Neural cell (in vitro differentiated cells): ENCODE results near the gene KCNT1. TPM values are rescaled to one million over a fixed set of nuclear protein-coding genes. Genes with fewer than 3 reads are reported as not detected.

Experiments
- H2AFZ ChIP-seq: fragments of 200-600, 300-800 bp; sonication (generic), shearing (Covaris generic); 2 replicates; pipeline ENCODE4 v1.6.0; 2014; ENCODE audit warnings: low read depth, mild to moderate bottlenecking, antibody characterized with exemption, low read length, moderate library complexity
- H3F3A ChIP-seq: fragments of 200-600 bp; shearing (Covaris generic); 2 replicates; pipeline ENCODE4 v1.6.1; 2016; ENCODE audit warnings: mild to moderate bottlenecking, moderate library complexity, mixed read lengths, antibody characterized with exemption, low read length; ENCODE audit not compliant: insufficient read depth, poor library complexity, severe bottlenecking
- H3K27ac ChIP-seq: fragments of 200-600, 300-800 bp; sonication (generic), shearing (Covaris generic); 2 replicates; pipeline ENCODE4 v1.5.1; 2014; ENCODE audit warnings: mild to moderate bottlenecking, low read length, moderate library complexity
- H3K27me3 ChIP-seq: fragments of 300-800, 200-600 bp; sonication (generic), shearing (Covaris generic); 2 replicates; pipeline ENCODE4 v1.6.0; 2014; ENCODE audit warnings: mild to moderate bottlenecking, low read depth, low read length, moderate library complexity; ENCODE audit not compliant: insufficient read depth
- H3K36me3 ChIP-seq: fragments of 300-800, 200-600 bp; sonication (generic), shearing (Covaris generic); 2 replicates; pipeline ENCODE4 v1.5.1; 2014; ENCODE audit warnings: mild to moderate bottlenecking, antibody characterized with exemption, low read length, moderate library complexity; ENCODE audit not compliant: insufficient read depth
- H3K4me2 ChIP-seq: fragments of 300-800, 200-600 bp; sonication (generic), shearing (Covaris generic); 2 replicates; pipeline ENCODE4 v1.6.0; 2014; ENCODE audit warnings: mild to moderate bottlenecking, low read length
- H3K4me3 ChIP-seq: fragments of 300-800, 200-600 bp; sonication (generic), shearing (Covaris generic); 2 replicates; pipeline ENCODE4 v1.5.1; 2014; ENCODE audit warnings: mild to moderate bottlenecking, low read length, moderate library complexity
- H3K79me2 ChIP-seq: fragments of 200-600 bp; shearing (Covaris generic); replicated peaks from 2 replicates; pipeline ENCODE4 v1.6.0; 2014; ENCODE audit warnings: mild to moderate bottlenecking, low read length, moderate library complexity; ENCODE audit not compliant: insufficient read depth
- H3K9ac ChIP-seq: fragments of 300-800, 200-600 bp; sonication (generic), shearing (Covaris generic); 2 replicates; pipeline ENCODE4 v1.6.1; 2016; ENCODE audit warnings: mild to moderate bottlenecking, low read length, mixed read lengths
- H3K9me2 ChIP-seq: fragments of 200-600 bp; shearing (Covaris generic); 2 replicates; pipeline ENCODE4 v1.6.1; 2016; ENCODE audit warnings: mild to moderate bottlenecking, low read length, mixed read lengths; ENCODE audit not compliant: insufficient read depth
- H3K9me3 ChIP-seq: fragments of 200-600, 300-800 bp; sonication (generic), shearing (Covaris generic); 2 replicates; pipeline ENCODE4 v1.6.1; 2016; ENCODE audit warnings: mild to moderate bottlenecking, mixed run types, low read length, moderate library complexity, mixed read lengths
- H4K20me1 ChIP-seq: fragments of 200-600 bp; shearing (Covaris generic); 2 replicates; pipeline ENCODE4 v1.6.1; 2016; ENCODE audit warnings: mild to moderate bottlenecking, mixed run types; ENCODE audit not compliant: insufficient read depth
- CTCF ChIP-seq: fragments of 450-650 bp; IDR thresholded peaks from 2 replicates; pipeline ENCODE4 v1.5.1; 2014; ENCODE audit warnings: antibody characterized with exemption, mild to moderate bottlenecking, moderate library complexity; ENCODE audit not compliant: poor library complexity, severe bottlenecking
- EP300 ChIP-seq: fragments of 450-650 bp; conservative IDR thresholded peaks from 2 replicates; pipeline ENCODE4 v1.6.1; 2014; ENCODE audit warnings: antibody characterized with exemption, mild to moderate bottlenecking, moderate library complexity; ENCODE audit not compliant: poor library complexity, severe bottlenecking
- EZH2 ChIP-seq: fragments of 200-600, 300-800 bp; shearing (Covaris generic), sonication (generic); IDR thresholded peaks from 2 replicates; pipeline ENCODE4 v1.6.1; 2014; ENCODE audit warnings: antibody characterized with exemption, low read length, borderline replicate concordance, mild to moderate bottlenecking; ENCODE audit not compliant: insufficient read depth, poor library complexity, severe bottlenecking
- MXI1 ChIP-seq: fragments of 450-650 bp; conservative IDR thresholded peaks from 2 replicates; pipeline ENCODE4 v1.6.1; 2014; ENCODE audit warnings: antibody characterized with exemption, mild to moderate bottlenecking; ENCODE audit not compliant: poor library complexity, severe bottlenecking
- POLR2AphosphoS5 ChIP-seq: IDR thresholded peaks from 2 replicates; pipeline ENCODE4 v1.6.1; 2012
- RAD21 ChIP-seq: fragments of 450-650 bp; conservative IDR thresholded peaks from 2 replicates; pipeline ENCODE4 v1.6.1; 2014; ENCODE audit warnings: antibody characterized with exemption, mild to moderate bottlenecking, moderate library complexity
- SMC3 ChIP-seq: fragments of 450-650 bp; conservative IDR thresholded peaks from 2 replicates; pipeline ENCODE4 v1.6.1; 2014; ENCODE audit warnings: antibody characterized with exemption, mild to moderate bottlenecking, moderate library complexity; ENCODE audit not compliant: poor library complexity
- TAF1 ChIP-seq: IDR thresholded peaks from 2 replicates; pipeline ENCODE4 v1.6.1; 2012; ENCODE audit warnings: low read depth
- polyA plus RNA-seq: library from polyadenylated mRNA; depleted of rRNA; stranded (reverse); fragments of >200 nt; gene quantifications from 2 replicates; pipeline ENCODE4 v1.2.3, GENCODE V29; 2014
- TF ChIP-seq, protein P1 (sequence below): IDR thresholded peaks from 2 replicates; pipeline ENCODE4 v1.6.1; 2012; ENCODE audit warnings: borderline replicate concordance

The KCNT1 gene
- polyA plus RNA-seq, 1 donor from 2014 or later = 0.67 TPM

DNA sequence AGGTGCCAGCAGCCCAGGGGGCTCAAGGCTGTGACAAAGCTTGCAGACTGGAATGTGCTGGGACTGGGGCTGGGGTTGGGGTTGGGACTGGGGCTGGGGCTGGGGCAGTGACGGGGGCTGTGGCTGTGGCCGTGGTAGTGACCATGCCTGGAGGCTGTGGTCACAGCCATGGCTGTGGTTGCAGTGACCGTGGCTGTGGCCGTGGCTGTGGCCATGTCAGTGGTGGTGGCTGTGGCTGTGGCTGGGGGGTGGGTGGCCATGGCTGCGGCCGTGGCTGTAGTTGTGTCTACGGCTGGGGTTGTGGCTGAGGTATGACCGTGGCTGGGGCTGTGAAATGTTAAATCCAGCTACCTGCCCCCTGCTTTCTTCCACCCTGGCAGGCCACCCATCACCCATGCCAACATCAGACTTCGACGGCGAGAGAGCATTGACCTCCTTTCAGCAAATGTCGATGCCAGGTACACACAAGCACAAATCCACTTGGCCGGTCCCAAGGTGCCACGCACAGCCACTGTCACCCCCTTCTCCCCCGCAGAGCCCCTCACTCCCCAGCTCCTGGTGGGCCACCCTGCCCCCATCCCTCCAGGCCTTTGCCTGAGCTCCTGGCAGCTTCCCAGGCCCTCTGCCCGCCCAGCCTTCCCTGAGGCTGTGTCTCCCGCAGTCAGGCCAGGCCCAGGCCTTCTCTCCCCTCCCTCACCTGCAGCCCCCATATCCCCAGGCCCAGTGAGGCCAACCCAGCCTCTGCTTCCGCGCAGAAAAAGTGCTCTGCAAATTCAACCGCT lies 23.6 kb upstream of the KCNT1 start:
- no peak overlapping the region for H3K9ac ChIP-seq
- H3K27me3 ChIP-seq = no peaks in the 10 kb centered on the region
- H3K27ac ChIP-seq = no peak overlapping the region
- no peaks in the 10 kb centered on the region for H3K9me3 ChIP-seq
- H3K79me2 ChIP-seq = no peaks in the 10 kb centered on the region
- H3K36me3 ChIP-seq = no peaks in the 10 kb centered on the region
- no peaks in the 10 kb centered on the region for H3F3A ChIP-seq
- TF ChIP-seq SMC3 (no peak), CTCF (no peak), EZH2 (no peak), EP300 (no peak), TAF1 (no peak), POLR2AphosphoS5 (no peak), MXI1 (no peak), RAD21 (no peak)
- TF ChIP-seq, protein P1, sequence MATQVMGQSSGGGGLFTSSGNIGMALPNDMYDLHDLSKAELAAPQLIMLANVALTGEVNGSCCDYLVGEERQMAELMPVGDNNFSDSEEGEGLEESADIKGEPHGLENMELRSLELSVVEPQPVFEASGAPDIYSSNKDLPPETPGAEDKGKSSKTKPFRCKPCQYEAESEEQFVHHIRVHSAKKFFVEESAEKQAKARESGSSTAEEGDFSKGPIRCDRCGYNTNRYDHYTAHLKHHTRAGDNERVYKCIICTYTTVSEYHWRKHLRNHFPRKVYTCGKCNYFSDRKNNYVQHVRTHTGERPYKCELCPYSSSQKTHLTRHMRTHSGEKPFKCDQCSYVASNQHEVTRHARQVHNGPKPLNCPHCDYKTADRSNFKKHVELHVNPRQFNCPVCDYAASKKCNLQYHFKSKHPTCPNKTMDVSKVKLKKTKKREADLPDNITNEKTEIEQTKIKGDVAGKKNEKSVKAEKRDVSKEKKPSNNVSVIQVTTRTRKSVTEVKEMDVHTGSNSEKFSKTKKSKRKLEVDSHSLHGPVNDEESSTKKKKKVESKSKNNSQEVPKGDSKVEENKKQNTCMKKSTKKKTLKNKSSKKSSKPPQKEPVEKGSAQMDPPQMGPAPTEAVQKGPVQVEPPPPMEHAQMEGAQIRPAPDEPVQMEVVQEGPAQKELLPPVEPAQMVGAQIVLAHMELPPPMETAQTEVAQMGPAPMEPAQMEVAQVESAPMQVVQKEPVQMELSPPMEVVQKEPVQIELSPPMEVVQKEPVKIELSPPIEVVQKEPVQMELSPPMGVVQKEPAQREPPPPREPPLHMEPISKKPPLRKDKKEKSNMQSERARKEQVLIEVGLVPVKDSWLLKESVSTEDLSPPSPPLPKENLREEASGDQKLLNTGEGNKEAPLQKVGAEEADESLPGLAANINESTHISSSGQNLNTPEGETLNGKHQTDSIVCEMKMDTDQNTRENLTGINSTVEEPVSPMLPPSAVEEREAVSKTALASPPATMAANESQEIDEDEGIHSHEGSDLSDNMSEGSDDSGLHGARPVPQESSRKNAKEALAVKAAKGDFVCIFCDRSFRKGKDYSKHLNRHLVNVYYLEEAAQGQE = no peak
- no peak overlapping the region for H3K4me2 ChIP-seq
- H3K4me3 ChIP-seq = no peak overlapping the region
- H4K20me1 ChIP-seq = no peaks in the 10 kb centered on the region
- no peaks in the 10 kb centered on the region for H3K9me2 ChIP-seq
- no peak overlapping the region for H2AFZ ChIP-seq

- H3K4me3 ChIP-seq = no peak overlapping the region
- no peak overlapping the region for H3K4me2 ChIP-seq
Measured at GRCh38 chr9:135680056-135680455, 21.9 kb upstream of the KCNT1 start.

More at GRCh38 chr9:135680056-135680455, 21.9 kb upstream of the KCNT1 start:
- Histone ChIP-seq H3K36me3 (no peaks in the 10 kb centered on the region), H3K9me2 (no peaks in the 10 kb centered on the region), H4K20me1 (no peaks in the 10 kb centered on the region), H3K79me2 (no peaks in the 10 kb centered on the region), H3F3A (no peaks in the 10 kb centered on the region), H3K27ac (no peak overlapping the region), H3K9ac (no peak overlapping the region), H2AFZ (no peak overlapping the region), H3K9me3 (no peaks in the 10 kb centered on the region), H3K27me3 (no peaks in the 10 kb centered on the region)
- no peak for TF ChIP-seq SMC3
- no peak for TF ChIP-seq TAF1
- no peak for TF ChIP-seq EP300
- TF ChIP-seq EZH2 = no peak
- TF ChIP-seq MXI1 = no peak
- TF ChIP-seq CTCF = no peak
- TF ChIP-seq RAD21 = no peak
- TF ChIP-seq POLR2AphosphoS5 = no peak
- TF ChIP-seq, protein P1 = no peak
